HCT116 (cell line): ENCODE results near the gene RAB25. TPM values are rescaled to one million over a fixed set of nuclear protein-coding genes. Genes with fewer than 3 reads are reported as not detected.

Experiments
- ATAC-seq: fragments of 200-7000 bp; cut with Tn5 transposase; 2 replicates; pipeline ENCODE4 v1.9.1; 2020; ENCODE audit warnings: mild to moderate bottlenecking, moderate library complexity
- BruUV-seq: library from RNA; stranded (reverse); fragments of 400-500 nt; replicated peaks from 2 replicates; lab custom pipeline; 2021; lab: Mats Ljungman, UMichigan
- CTCF ChIA-PET: fragments of 300-600 bp; sonication (Branson Sonifier 250); formaldehyde crosslinking; loops from one replicate; lab custom pipeline; 2021; ENCODE audit warnings: antibody characterized with exemption; lab: Charles Lee
- POLR2A ChIA-PET: fragments of 300-600, 350-600 bp; sonication (Branson Sonifier 250); formaldehyde crosslinking; loops from one replicate; lab custom pipeline; 2021; ENCODE audit warnings: antibody characterized with exemption; lab: Charles Lee
- RAD21 ChIA-PET, 2 experiments: fragments of 300-600 bp; sonication (Branson Sonifier 250); formaldehyde crosslinking; loops; one replicate each; lab custom pipeline; 2023; ENCODE audit warnings: low total read pairs in 2 of 2; ENCODE audit not compliant: uncharacterized antibody in 2 of 2, unreplicated experiment in 2 of 2, low non-redundant PET in 1 of 2; lab: Charles Lee
- DNase-seq: peaks from one replicate; pipeline ENCODE4 v3.0.0-alpha.2; 2010; ENCODE audit warnings: low read depth, low spot score
- H2AFZ ChIP-seq: fragments of 200-600 bp; shearing (Covaris generic), sonication (generic); 2 replicates; pipeline ENCODE4 v1.6.1; 2017; ENCODE audit warnings: low read depth, mixed run types, mixed read lengths, antibody characterized with exemption, low read length; ENCODE audit not compliant: poor library complexity, severe bottlenecking
- H3K27ac ChIP-seq: 2 replicates; pipeline ENCODE4 v1.5.1; 2012; ENCODE audit warnings: low read depth, low read length
- H3K27me3 ChIP-seq: fragments of 200-600 bp; sonication (generic); 2 replicates; pipeline ENCODE4 v1.6.1; 2016; ENCODE audit warnings: mixed run types, low read length, mixed read lengths; ENCODE audit not compliant: insufficient read depth
- H3K36me3 ChIP-seq, 2 experiments: fragments of 200-500 bp in 1 of 2; fragments of 200-600 bp in 1 of 2; sonication (Bioruptor generic) in 1 of 2; sonication (generic) in 1 of 2; 2 replicates each; pipeline versions ENCODE4 v1.5.1 to v1.6.1; 2014 to 2016; ENCODE audit warnings: low read length in 2 of 2, inconsistent platforms in 1 of 2, mixed read lengths in 1 of 2, mixed run types in 1 of 2; ENCODE audit not compliant: insufficient read depth in 2 of 2, control insufficient read depth in 1 of 2
- H3K4me1 ChIP-seq, 2 experiments: fragments of 200-600 bp in 1 of 2; sonication (generic) in 1 of 2; 2 replicates each; pipeline versions ENCODE4 v1.5.1 to v1.6.1; 2012 to 2017; ENCODE audit warnings: low read length in 2 of 2, inconsistent platforms in 1 of 2, mild to moderate bottlenecking in 1 of 2, mixed read lengths in 1 of 2, mixed run types in 1 of 2, moderate library complexity in 1 of 2; ENCODE audit not compliant: insufficient read depth in 2 of 2, control insufficient read depth in 1 of 2
- H3K4me2 ChIP-seq: fragments of 200-600 bp; sonication (generic); 2 replicates; pipeline ENCODE4 v1.6.1; 2017; ENCODE audit warnings: mixed run types, low read length, mixed read lengths
- H3K4me3 ChIP-seq, 2 experiments: fragments of 200-600 bp in 1 of 2; sonication (generic) in 1 of 2; replicated peaks in 1 of 2; 2 replicates each; pipeline ENCODE4 v1.5.1; 2011 to 2016; ENCODE audit warnings: low read length in 2 of 2, control low read depth in 1 of 2, low read depth in 1 of 2, mild to moderate bottlenecking in 1 of 2, mixed read lengths in 1 of 2, mixed run types in 1 of 2
- H3K79me2 ChIP-seq: fragments of 200-600 bp; sonication (generic); 2 replicates; pipeline ENCODE4 v1.6.1; 2017; ENCODE audit warnings: mild to moderate bottlenecking, mixed run types, low read length, moderate library complexity, mixed read lengths; ENCODE audit not compliant: insufficient read depth
- H3K9ac ChIP-seq: fragments of 200-600 bp; sonication (generic); 2 replicates; pipeline ENCODE4 v1.6.1; 2016; ENCODE audit warnings: low read length, mixed read lengths
- H3K9me2 ChIP-seq: fragments of 200-600 bp; sonication (generic), shearing (Covaris generic); 2 replicates; pipeline ENCODE4 v1.6.1; 2017; ENCODE audit warnings: mixed run types, mild to moderate bottlenecking, moderate library complexity; ENCODE audit not compliant: insufficient read depth
- H3K9me3 ChIP-seq, 2 experiments: fragments of 200-500 bp in 1 of 2; fragments of 200-600 bp in 1 of 2; sonication (Bioruptor generic) in 1 of 2; sonication (generic) in 1 of 2; 2 replicates each; pipeline ENCODE4 v1.6.1; 2014 to 2017; ENCODE audit warnings: low read length in 2 of 2, mixed read lengths in 2 of 2, inconsistent platforms in 1 of 2, low read depth in 1 of 2, mild to moderate bottlenecking in 1 of 2, mixed run types in 1 of 2, moderate library complexity in 1 of 2; ENCODE audit not compliant: control insufficient read depth in 1 of 2, insufficient read depth in 1 of 2
- H4K20me1 ChIP-seq: fragments of 200-600 bp; sonication (generic), shearing (Covaris generic); 2 replicates; pipeline ENCODE4 v1.6.1; 2017; ENCODE audit warnings: mixed run types, mild to moderate bottlenecking, moderate library complexity; ENCODE audit not compliant: insufficient read depth
- CBX3 ChIP-seq: IDR thresholded peaks from 2 replicates; pipeline ENCODE4 v1.6.1; 2012; ENCODE audit warnings: low read depth
- CEBPB ChIP-seq: IDR thresholded peaks from 2 replicates; pipeline ENCODE4 v1.6.1; 2012; ENCODE audit warnings: low read depth
- EGR1 ChIP-seq: IDR thresholded peaks from 2 replicates; pipeline ENCODE4 v1.6.1; 2012; ENCODE audit warnings: low read depth
- EZH2 ChIP-seq: fragments of 200-600 bp; sonication (generic); IDR thresholded peaks from 2 replicates; pipeline ENCODE4 v1.6.1; 2017; ENCODE audit warnings: antibody characterized with exemption, mixed run types
- EZH2phosphoT487 ChIP-seq: fragments of 200-600 bp; IDR thresholded peaks from 2 replicates; pipeline ENCODE4 v1.6.1; 2018; ENCODE audit warnings: antibody characterized with exemption, borderline replicate concordance
- JUND ChIP-seq: IDR thresholded peaks from 2 replicates; pipeline ENCODE4 v1.6.1; 2012
- POLR2A ChIP-seq: IDR thresholded peaks from 2 replicates; pipeline ENCODE4 v1.7.0; 2011; ENCODE audit warnings: borderline replicate concordance; ENCODE audit not compliant: insufficient read depth, insufficient read length; ENCODE audit errors: extremely low read depth
- POLR2AphosphoS5 ChIP-seq: IDR thresholded peaks from 2 replicates; pipeline ENCODE4 v1.6.1; 2011; ENCODE audit warnings: mild to moderate bottlenecking, low read depth, low read length, moderate library complexity
- SIN3A ChIP-seq: IDR thresholded peaks from 2 replicates; pipeline ENCODE4 v1.6.1; 2012; ENCODE audit warnings: low read depth
- SP1 ChIP-seq: IDR thresholded peaks from 2 replicates; pipeline ENCODE4 v1.6.1; 2012; ENCODE audit warnings: low read depth
- SRF ChIP-seq: IDR thresholded peaks from 2 replicates; pipeline ENCODE4 v1.6.1; 2012; ENCODE audit warnings: low read depth
- TCF7L2 ChIP-seq: IDR thresholded peaks from 2 replicates; pipeline ENCODE4 v1.7.0; 2011; ENCODE audit warnings: borderline replicate concordance, inconsistent platforms; ENCODE audit not compliant: insufficient read depth, insufficient read length; ENCODE audit errors: extremely low read depth
- ZNF274 ChIP-seq: fragments of 200-500 bp; sonication (Bioruptor generic); IDR thresholded peaks from 2 replicates; pipeline ENCODE4 v1.6.1; 2014; ENCODE audit warnings: mild to moderate bottlenecking, low read depth, low read length, inconsistent platforms
- intact Hi-C: fragments of 100-400 bp; cut with micrococcal nuclease; formaldehyde crosslinking; loops from 2 replicates; pipeline ENCODE4 v1.10.0; 2022
- total RNA-seq: library from RNA; stranded (reverse); gene quantifications from one replicate; pipeline ENCODE4 v1.2.1, GENCODE V29; 2021; ENCODE audit not compliant: unreplicated experiment
- TF ChIP-seq, protein P1 (sequence below): IDR thresholded peaks from 2 replicates; pipeline ENCODE4 v1.6.1; 2012
- TF ChIP-seq, protein P2 (sequence below), 3 experiments: fragments of 200-600 bp in 1 of 3; sonication (generic) in 1 of 3; IDR thresholded peaks in 2 of 3; conservative IDR thresholded peaks in 1 of 3; 2 replicates each; pipeline ENCODE4 v1.5.1; 2012 to 2017; ENCODE audit warnings: low read depth in 2 of 3, low read length in 2 of 3, antibody characterized with exemption in 1 of 3, borderline replicate concordance in 1 of 3, control low read depth in 1 of 3, mild to moderate bottlenecking in 1 of 3, mixed read lengths in 1 of 3, mixed run types in 1 of 3, moderate library complexity in 1 of 3; ENCODE audit not compliant: insufficient read depth in 1 of 3
- TF ChIP-seq, protein P3 (sequence below): IDR thresholded peaks from 2 replicates; pipeline ENCODE4 v1.6.1; 2012; ENCODE audit warnings: low read depth
- TF ChIP-seq, protein P4 (sequence below): IDR thresholded peaks from 2 replicates; pipeline ENCODE4 v1.6.1; 2012
- TF ChIP-seq, protein P5 (sequence below): IDR thresholded peaks from 2 replicates; pipeline ENCODE4 v1.6.1; 2011; ENCODE audit warnings: mild to moderate bottlenecking, low read length, moderate library complexity; ENCODE audit not compliant: insufficient replicate concordance; ENCODE audit errors: extremely low read depth

The RAB25 gene
- total RNA-seq, 1 experiment from 2014 or later, result 142 TPM

DNA sequence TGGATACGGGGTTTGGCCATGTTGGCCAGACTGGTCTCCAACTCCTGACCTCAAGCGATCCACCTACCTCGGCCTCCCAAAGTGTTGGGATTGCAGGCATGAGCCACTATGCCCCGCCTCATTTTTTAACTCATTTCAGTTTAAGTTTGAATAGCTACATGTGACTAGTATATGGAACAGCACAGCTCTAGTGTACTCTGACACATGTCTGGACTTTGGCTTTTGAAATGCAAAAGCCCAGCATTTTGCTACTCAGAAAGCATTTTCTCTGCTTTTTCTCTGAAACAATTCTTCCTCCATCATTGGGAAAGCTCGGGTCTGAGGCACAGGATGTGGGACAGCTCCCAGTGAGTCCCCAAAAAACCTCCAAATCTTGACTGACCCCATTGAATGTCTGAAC, 36.2 kb upstream of the RAB25 start:
- CTCF ChIA-PET, result interaction anchor here (1.2 to 2.0 kb wide), 2 partner anchors 16 to 28 kb away, joined by 4 to 8 read pairs; partner anchors contain the start of gene UBQLN4
- intact Hi-C loops, result no loop called here
- no peak for ATAC-seq

More for the DNA sequence above, 36.2 kb upstream of the RAB25 start:
- no peak overlapping the region for H3K4me2 ChIP-seq
- no peaks in the 10 kb centered on the region for H3K9me2 ChIP-seq
- no peak overlapping the region for H3K9ac ChIP-seq
- H4K20me1 ChIP-seq, result no peaks in the 10 kb centered on the region
- BruUV-seq, result no TSS peak
- ChIA-PET POLR2A (no interaction called here), RAD21 (no interaction called here)
- TF ChIP-seq CBX3, result no peak
- TF ChIP-seq, protein P1, sequence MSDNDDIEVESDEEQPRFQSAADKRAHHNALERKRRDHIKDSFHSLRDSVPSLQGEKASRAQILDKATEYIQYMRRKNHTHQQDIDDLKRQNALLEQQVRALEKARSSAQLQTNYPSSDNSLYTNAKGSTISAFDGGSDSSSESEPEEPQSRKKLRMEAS, result no peak
- TF ChIP-seq EGR1, result no peak
- TF ChIP-seq SIN3A, result no peak
- TF ChIP-seq TCF7L2, result no peak
- no peak for TF ChIP-seq JUND
- TF ChIP-seq EZH2, result no peak
- no peak for TF ChIP-seq SP1
- TF ChIP-seq, protein P2, sequence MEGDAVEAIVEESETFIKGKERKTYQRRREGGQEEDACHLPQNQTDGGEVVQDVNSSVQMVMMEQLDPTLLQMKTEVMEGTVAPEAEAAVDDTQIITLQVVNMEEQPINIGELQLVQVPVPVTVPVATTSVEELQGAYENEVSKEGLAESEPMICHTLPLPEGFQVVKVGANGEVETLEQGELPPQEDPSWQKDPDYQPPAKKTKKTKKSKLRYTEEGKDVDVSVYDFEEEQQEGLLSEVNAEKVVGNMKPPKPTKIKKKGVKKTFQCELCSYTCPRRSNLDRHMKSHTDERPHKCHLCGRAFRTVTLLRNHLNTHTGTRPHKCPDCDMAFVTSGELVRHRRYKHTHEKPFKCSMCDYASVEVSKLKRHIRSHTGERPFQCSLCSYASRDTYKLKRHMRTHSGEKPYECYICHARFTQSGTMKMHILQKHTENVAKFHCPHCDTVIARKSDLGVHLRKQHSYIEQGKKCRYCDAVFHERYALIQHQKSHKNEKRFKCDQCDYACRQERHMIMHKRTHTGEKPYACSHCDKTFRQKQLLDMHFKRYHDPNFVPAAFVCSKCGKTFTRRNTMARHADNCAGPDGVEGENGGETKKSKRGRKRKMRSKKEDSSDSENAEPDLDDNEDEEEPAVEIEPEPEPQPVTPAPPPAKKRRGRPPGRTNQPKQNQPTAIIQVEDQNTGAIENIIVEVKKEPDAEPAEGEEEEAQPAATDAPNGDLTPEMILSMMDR (IDR thresholded peaks at IDR 0.05 in 2 of 3, conservative IDR thresholded peaks at IDR 0.05 in 1 of 3; ENCODE audit: borderline replicate concordance in 1 of 3, insufficient read depth in 1 of 3, low read depth in 2 of 3, low read length in 2 of 3), result no peak
- no peak for TF ChIP-seq POLR2AphosphoS5
- TF ChIP-seq POLR2A, result no peak
- TF ChIP-seq CEBPB, result no peak
- TF ChIP-seq, protein P3, sequence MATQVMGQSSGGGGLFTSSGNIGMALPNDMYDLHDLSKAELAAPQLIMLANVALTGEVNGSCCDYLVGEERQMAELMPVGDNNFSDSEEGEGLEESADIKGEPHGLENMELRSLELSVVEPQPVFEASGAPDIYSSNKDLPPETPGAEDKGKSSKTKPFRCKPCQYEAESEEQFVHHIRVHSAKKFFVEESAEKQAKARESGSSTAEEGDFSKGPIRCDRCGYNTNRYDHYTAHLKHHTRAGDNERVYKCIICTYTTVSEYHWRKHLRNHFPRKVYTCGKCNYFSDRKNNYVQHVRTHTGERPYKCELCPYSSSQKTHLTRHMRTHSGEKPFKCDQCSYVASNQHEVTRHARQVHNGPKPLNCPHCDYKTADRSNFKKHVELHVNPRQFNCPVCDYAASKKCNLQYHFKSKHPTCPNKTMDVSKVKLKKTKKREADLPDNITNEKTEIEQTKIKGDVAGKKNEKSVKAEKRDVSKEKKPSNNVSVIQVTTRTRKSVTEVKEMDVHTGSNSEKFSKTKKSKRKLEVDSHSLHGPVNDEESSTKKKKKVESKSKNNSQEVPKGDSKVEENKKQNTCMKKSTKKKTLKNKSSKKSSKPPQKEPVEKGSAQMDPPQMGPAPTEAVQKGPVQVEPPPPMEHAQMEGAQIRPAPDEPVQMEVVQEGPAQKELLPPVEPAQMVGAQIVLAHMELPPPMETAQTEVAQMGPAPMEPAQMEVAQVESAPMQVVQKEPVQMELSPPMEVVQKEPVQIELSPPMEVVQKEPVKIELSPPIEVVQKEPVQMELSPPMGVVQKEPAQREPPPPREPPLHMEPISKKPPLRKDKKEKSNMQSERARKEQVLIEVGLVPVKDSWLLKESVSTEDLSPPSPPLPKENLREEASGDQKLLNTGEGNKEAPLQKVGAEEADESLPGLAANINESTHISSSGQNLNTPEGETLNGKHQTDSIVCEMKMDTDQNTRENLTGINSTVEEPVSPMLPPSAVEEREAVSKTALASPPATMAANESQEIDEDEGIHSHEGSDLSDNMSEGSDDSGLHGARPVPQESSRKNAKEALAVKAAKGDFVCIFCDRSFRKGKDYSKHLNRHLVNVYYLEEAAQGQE, result no peak
- TF ChIP-seq EZH2phosphoT487, result no peak
- no peak for TF ChIP-seq ZNF274
- no peak for TF ChIP-seq SRF
- TF ChIP-seq, protein P4, sequence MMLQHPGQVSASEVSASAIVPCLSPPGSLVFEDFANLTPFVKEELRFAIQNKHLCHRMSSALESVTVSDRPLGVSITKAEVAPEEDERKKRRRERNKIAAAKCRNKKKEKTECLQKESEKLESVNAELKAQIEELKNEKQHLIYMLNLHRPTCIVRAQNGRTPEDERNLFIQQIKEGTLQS, result no peak
- TF ChIP-seq, protein P5, sequence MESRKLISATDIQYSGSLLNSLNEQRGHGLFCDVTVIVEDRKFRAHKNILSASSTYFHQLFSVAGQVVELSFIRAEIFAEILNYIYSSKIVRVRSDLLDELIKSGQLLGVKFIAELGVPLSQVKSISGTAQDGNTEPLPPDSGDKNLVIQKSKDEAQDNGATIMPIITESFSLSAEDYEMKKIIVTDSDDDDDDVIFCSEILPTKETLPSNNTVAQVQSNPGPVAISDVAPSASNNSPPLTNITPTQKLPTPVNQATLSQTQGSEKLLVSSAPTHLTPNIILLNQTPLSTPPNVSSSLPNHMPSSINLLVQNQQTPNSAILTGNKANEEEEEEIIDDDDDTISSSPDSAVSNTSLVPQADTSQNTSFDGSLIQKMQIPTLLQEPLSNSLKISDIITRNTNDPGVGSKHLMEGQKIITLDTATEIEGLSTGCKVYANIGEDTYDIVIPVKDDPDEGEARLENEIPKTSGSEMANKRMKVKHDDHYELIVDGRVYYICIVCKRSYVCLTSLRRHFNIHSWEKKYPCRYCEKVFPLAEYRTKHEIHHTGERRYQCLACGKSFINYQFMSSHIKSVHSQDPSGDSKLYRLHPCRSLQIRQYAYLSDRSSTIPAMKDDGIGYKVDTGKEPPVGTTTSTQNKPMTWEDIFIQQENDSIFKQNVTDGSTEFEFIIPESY, result no peak
- H3K9me3 ChIP-seq, result no peaks in the 10 kb centered on the region
- H3K4me1 ChIP-seq, result peaks cover 5 to 17% of the 10 kb centered on the region in 2 experiments; a peak in 3 of 4 replicates
- H3K36me3 ChIP-seq, result no peaks in the 10 kb centered on the region
- no peaks in the 10 kb centered on the region for H3K27me3 ChIP-seq
- H2AFZ ChIP-seq, result no peak overlapping the region
- no peak overlapping the region for H3K27ac ChIP-seq
- peaks cover 7% of the 10 kb centered on the region for H3K79me2 ChIP-seq
- no peak overlapping the region for H3K4me3 ChIP-seq
- no peak for DNase-seq
